Upper lobe of right lung (tissue), 1 donor: Measurements from ENCODE around the gene TTC8. TPM values are rescaled to one million over a fixed set of nuclear protein-coding genes. Genes with fewer than 3 reads are reported as not detected.

Experiments
- ATAC-seq: fragments of 200-7000 bp; cut with Tn5 transposase; one replicate; pipeline ENCODE4 v1.9.1; 2020; ENCODE audit warnings: mild to moderate bottlenecking, moderate library complexity
- DNase-seq: peaks from one replicate; pipeline ENCODE4 v3.0.0-alpha.2; 2020
- H3K27ac ChIP-seq: fragments of 200-600 bp; one replicate; pipeline ENCODE4 v1.8.0; 2022
- H3K27me3 ChIP-seq: fragments of 200-600 bp; one replicate; pipeline ENCODE4 v1.8.0; 2022; ENCODE audit warnings: mild to moderate bottlenecking
- H3K36me3 ChIP-seq: fragments of 200-600 bp; one replicate; pipeline ENCODE4 v1.8.0; 2022
- H3K4me1 ChIP-seq: fragments of 200-600 bp; one replicate; pipeline ENCODE4 v1.8.0; 2022
- H3K4me3 ChIP-seq: fragments of 200-600 bp; one replicate; pipeline ENCODE4 v1.8.0; 2022; ENCODE audit warnings: mild to moderate bottlenecking
- H3K9me3 ChIP-seq: fragments of 200-600 bp; one replicate; pipeline ENCODE4 v1.8.0; 2022
- intact Hi-C: fragments of 100-400 bp; cut with DNase I; formaldehyde crosslinking; loops from one replicate; pipeline ENCODE4 v1.11.0; 2022
- total RNA-seq: library from RNA; stranded (reverse); fragmentation: NEBNext Ultra II Directional; extraction: Animal tissue kit (Norgen Biotek cat#: 25700); gene quantifications from one replicate; pipeline ENCODE4 v1.2.1, GENCODE V29; 2021
- TF ChIP-seq, protein P1 (sequence below): fragments of 200-600 bp; IDR thresholded peaks from one replicate; pipeline ENCODE4 v1.8.0; 2022; ENCODE audit warnings: antibody characterized with exemption
- donor health status: DM: no; HTN: yes; CAD: no; lungs with severe emphysema.

The TTC8 gene
- total RNA-seq, 1 donor from 2014 or later: 11.5 TPM

DNA sequence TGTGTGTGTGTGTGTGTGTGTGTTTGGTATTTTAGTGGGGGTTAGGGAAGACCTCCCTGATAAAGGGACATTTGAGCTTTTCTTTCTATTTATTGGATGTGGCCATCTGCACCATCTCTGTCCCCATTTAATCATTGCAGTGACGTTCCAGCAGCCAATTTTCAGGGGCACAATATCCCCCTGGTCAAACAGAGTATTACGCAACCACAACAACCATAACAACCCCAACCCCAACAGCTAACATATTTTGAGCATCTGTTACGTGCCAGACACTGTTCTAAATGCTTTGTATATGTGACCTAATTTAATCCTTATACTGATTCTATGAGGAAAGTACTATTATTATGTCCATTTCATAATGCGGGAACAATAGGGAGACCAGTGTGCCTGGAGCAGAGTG, 87.4 kb downstream of the TTC8 start:
- DNase-seq: no peak
- Histone ChIP-seq H3K4me3 (no peak overlapping the region), H3K4me1 (no peaks in the 10 kb centered on the region), H3K27ac (no peak overlapping the region), H3K9me3 (no peaks in the 10 kb centered on the region), H3K27me3 (no peaks in the 10 kb centered on the region), H3K36me3 (no peaks in the 10 kb centered on the region)
- TF ChIP-seq, protein P1, sequence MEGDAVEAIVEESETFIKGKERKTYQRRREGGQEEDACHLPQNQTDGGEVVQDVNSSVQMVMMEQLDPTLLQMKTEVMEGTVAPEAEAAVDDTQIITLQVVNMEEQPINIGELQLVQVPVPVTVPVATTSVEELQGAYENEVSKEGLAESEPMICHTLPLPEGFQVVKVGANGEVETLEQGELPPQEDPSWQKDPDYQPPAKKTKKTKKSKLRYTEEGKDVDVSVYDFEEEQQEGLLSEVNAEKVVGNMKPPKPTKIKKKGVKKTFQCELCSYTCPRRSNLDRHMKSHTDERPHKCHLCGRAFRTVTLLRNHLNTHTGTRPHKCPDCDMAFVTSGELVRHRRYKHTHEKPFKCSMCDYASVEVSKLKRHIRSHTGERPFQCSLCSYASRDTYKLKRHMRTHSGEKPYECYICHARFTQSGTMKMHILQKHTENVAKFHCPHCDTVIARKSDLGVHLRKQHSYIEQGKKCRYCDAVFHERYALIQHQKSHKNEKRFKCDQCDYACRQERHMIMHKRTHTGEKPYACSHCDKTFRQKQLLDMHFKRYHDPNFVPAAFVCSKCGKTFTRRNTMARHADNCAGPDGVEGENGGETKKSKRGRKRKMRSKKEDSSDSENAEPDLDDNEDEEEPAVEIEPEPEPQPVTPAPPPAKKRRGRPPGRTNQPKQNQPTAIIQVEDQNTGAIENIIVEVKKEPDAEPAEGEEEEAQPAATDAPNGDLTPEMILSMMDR: no peak
- ATAC-seq: no peak
- intact Hi-C loops: no loop called here

DNA sequence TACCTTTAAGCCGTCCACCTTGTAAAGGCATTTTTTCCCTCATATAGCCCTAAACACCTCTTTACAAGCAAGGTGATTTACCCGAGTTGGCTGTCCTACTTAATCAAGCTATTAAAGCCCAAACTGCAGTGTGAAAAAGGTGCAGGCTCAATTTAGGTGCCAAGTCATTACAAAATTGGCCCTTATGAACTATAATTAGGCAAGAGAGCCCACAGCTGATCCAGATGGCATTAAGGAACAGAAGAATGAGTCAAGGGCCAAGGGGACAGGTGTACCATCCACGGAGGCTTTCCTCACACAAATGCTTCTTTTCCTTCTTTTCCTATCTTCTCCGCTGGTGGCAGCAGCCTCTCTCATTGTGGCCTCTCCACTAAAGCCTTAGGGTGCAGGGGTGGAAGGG, 90.5 kb downstream of the TTC8 start:
- Histone ChIP-seq H3K9me3 (no peaks in the 10 kb centered on the region), H3K4me1 (no peaks in the 10 kb centered on the region), H3K36me3 (no peaks in the 10 kb centered on the region), H3K27me3 (no peaks in the 10 kb centered on the region), H3K4me3 (no peak overlapping the region), H3K27ac (no peak overlapping the region)
- intact Hi-C loops: no loop called here
- TF ChIP-seq, protein P1: no peak
- no peak for DNase-seq
- ATAC-seq: no peak

DNA sequence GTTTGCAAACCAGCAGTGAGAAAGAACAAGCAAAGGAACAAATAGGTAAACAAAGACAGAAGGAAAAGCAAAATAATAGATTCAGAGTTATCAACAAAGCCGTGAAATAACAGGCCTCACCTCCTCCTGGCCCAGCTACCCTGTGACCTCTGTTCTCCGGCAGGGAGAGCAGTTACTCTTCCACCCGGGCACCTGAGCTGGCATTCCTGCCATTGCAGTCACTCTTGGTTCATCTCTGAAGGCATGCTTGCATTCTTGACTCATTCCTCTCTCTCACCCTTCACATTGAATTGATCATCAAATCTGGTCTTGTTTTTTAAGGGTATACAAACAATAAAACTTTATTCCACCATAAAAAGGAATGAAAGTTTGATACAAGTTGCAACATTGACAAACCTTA, 95.1 kb downstream of the TTC8 start:
- Histone ChIP-seq H3K4me1 (no peaks in the 10 kb centered on the region), H3K27me3 (no peaks in the 10 kb centered on the region), H3K4me3 (no peak overlapping the region), H3K9me3 (no peaks in the 10 kb centered on the region), H3K36me3 (no peaks in the 10 kb centered on the region), H3K27ac (no peak overlapping the region)
- intact Hi-C loops: no loop called here
- DNase-seq: no peak
- TF ChIP-seq, protein P1: no peak
- ATAC-seq: no peak

Other genes starting within 250 kb of the TTC8 start
- gene EML5, start 31.7 kb upstream of the TTC8 start, total RNA-seq: 2.3 TPM